ENCODE data around the gene FASTKD3. TPM values are rescaled to one million over a fixed set of nuclear protein-coding genes. Genes with fewer than 3 reads are reported as not detected.

FASTKD3 gene
- total and polyA plus RNA-seq, 2 donors (not counting 1 experiment from before 2014, with no cell fraction given), result 12.7 to 19.0 TPM

GRCh38 chr5:7867260-7867659 lies 1.6 kb downstream of the FASTKD3 start:
- peaks cover 1% of the 10 kb centered on the region for H3K36me3 ChIP-seq (ENCODE audit: control insufficient read depth, insufficient read depth, low read length)
- DNase-seq (ENCODE audit: low read depth in 2 of 2), result no peak
- peak overlapping the region; percentile 96 for H3K4me2 ChIP-seq (ENCODE audit: extremely low read depth, insufficient read depth, low read length)
- H4K20me1 ChIP-seq (ENCODE audit: control insufficient read depth, extremely low read depth, insufficient read depth, low read length), result no peaks in the 10 kb centered on the region
- no peaks in the 10 kb centered on the region for H3K27me3 ChIP-seq (ENCODE audit: control insufficient read depth, insufficient read depth, low read length)
- H3K9me3 ChIP-seq (ENCODE audit: control insufficient read depth, insufficient read depth, low read depth, low read length), result no peaks in the 10 kb centered on the region
- no peak for TF ChIP-seq CTCF (conservative IDR thresholded peaks at IDR 0.05 in 1 of 2, IDR thresholded peaks at IDR 0.05 in 1 of 2; ENCODE audit: low read depth in 1 of 2, low read length in 2 of 2)
- TF ChIP-seq EZH2 (IDR thresholded peaks at IDR 0.05; ENCODE audit: low read length, missing control alignments), result no peak
- H3K9ac ChIP-seq (ENCODE audit: insufficient read depth, low read length), result no peak overlapping the region
- H3K4me1 ChIP-seq (ENCODE audit: control insufficient read depth, extremely low read depth, insufficient read depth, low read length), result peaks cover 2% of the 10 kb centered on the region
- H2AFZ ChIP-seq (ENCODE audit: low read length), result no peak overlapping the region
- H3K4me3 ChIP-seq (replicated peaks in 1 of 4; ENCODE audit: control extremely low read depth in 1 of 4, insufficient read depth in 1 of 4, low read depth in 3 of 4, low read length in 4 of 4), result no peak overlapping the region
- no peak overlapping the region for H3K27ac ChIP-seq (ENCODE audit: insufficient read depth, low read length)
- peaks cover 47% of the 10 kb centered on the region for H3K79me2 ChIP-seq (ENCODE audit: control insufficient read depth, insufficient read depth, low read length)

GRCh38 chr5:7866196-7866595 lies 2.6 kb downstream of the FASTKD3 start:
- no peak for TF ChIP-seq CTCF (conservative IDR thresholded peaks at IDR 0.05 in 1 of 2, IDR thresholded peaks at IDR 0.05 in 1 of 2; ENCODE audit: low read depth in 1 of 2, low read length in 2 of 2)
- TF ChIP-seq EZH2 (IDR thresholded peaks at IDR 0.05; ENCODE audit: low read length, missing control alignments), result no peak
- no peaks in the 10 kb centered on the region for H4K20me1 ChIP-seq (ENCODE audit: control insufficient read depth, extremely low read depth, insufficient read depth, low read length)
- no peak overlapping the region for H3K4me3 ChIP-seq (replicated peaks in 1 of 4; ENCODE audit: control extremely low read depth in 1 of 4, insufficient read depth in 1 of 4, low read depth in 3 of 4, low read length in 4 of 4)
- peaks cover 5% of the 10 kb centered on the region for H3K36me3 ChIP-seq (ENCODE audit: control insufficient read depth, insufficient read depth, low read length)
- peaks cover 37% of the 10 kb centered on the region for H3K79me2 ChIP-seq (ENCODE audit: control insufficient read depth, insufficient read depth, low read length)
- H3K27ac ChIP-seq (ENCODE audit: insufficient read depth, low read length), result no peak overlapping the region
- H3K9me3 ChIP-seq (ENCODE audit: control insufficient read depth, insufficient read depth, low read depth, low read length), result no peaks in the 10 kb centered on the region
- no peak overlapping the region for H3K4me2 ChIP-seq (ENCODE audit: extremely low read depth, insufficient read depth, low read length)
- no peak for DNase-seq (ENCODE audit: low read depth in 2 of 2)
- no peak overlapping the region for H2AFZ ChIP-seq (ENCODE audit: low read length)
- no peaks in the 10 kb centered on the region for H3K27me3 ChIP-seq (ENCODE audit: control insufficient read depth, insufficient read depth, low read length)
- no peak overlapping the region for H3K9ac ChIP-seq (ENCODE audit: insufficient read depth, low read length)
- H3K4me1 ChIP-seq (ENCODE audit: control insufficient read depth, extremely low read depth, insufficient read depth, low read length), result peaks cover 2% of the 10 kb centered on the region

GRCh38 chr5:7857926-7858632 lies 10.8 kb downstream of the FASTKD3 start:
- H3K9ac ChIP-seq (ENCODE audit: insufficient read depth, low read length), result no peak overlapping the region
- peak in 1 of 2 donors; percentile 26 for DNase-seq (ENCODE audit: low read depth in 2 of 2)
- no peak overlapping the region for H2AFZ ChIP-seq (ENCODE audit: low read length)
- no peaks in the 10 kb centered on the region for H4K20me1 ChIP-seq (ENCODE audit: control insufficient read depth, extremely low read depth, insufficient read depth, low read length)
- H3K27me3 ChIP-seq (ENCODE audit: control insufficient read depth, insufficient read depth, low read length), result no peaks in the 10 kb centered on the region
- peaks cover 5% of the 10 kb centered on the region for H3K36me3 ChIP-seq (ENCODE audit: control insufficient read depth, insufficient read depth, low read length)
- H3K4me2 ChIP-seq (ENCODE audit: extremely low read depth, insufficient read depth, low read length), result no peak overlapping the region
- no peak overlapping the region for H3K4me3 ChIP-seq (replicated peaks in 1 of 4; ENCODE audit: control extremely low read depth in 1 of 4, insufficient read depth in 1 of 4, low read depth in 3 of 4, low read length in 4 of 4)
- H3K79me2 ChIP-seq (ENCODE audit: control insufficient read depth, insufficient read depth, low read length), result no peaks in the 10 kb centered on the region
- no peaks in the 10 kb centered on the region for H3K4me1 ChIP-seq (ENCODE audit: control insufficient read depth, extremely low read depth, insufficient read depth, low read length)
- H3K9me3 ChIP-seq (ENCODE audit: control insufficient read depth, insufficient read depth, low read depth, low read length), result no peaks in the 10 kb centered on the region
- H3K27ac ChIP-seq (ENCODE audit: insufficient read depth, low read length), result no peak overlapping the region
- no peak for TF ChIP-seq EZH2 (IDR thresholded peaks at IDR 0.05; ENCODE audit: low read length, missing control alignments)

Measured in fibroblast of lung (primary cell).